Measurements from ENCODE around the gene TASOR2. TPM values are rescaled to one million over a fixed set of nuclear protein-coding genes. Genes with fewer than 3 reads are reported as not detected.

Gene TASOR2
- total and polyA plus RNA-seq, 2 donors (not counting 1 experiment from before 2014, with no cell fraction given) = 12.3 to 68.6 TPM

DNA sequence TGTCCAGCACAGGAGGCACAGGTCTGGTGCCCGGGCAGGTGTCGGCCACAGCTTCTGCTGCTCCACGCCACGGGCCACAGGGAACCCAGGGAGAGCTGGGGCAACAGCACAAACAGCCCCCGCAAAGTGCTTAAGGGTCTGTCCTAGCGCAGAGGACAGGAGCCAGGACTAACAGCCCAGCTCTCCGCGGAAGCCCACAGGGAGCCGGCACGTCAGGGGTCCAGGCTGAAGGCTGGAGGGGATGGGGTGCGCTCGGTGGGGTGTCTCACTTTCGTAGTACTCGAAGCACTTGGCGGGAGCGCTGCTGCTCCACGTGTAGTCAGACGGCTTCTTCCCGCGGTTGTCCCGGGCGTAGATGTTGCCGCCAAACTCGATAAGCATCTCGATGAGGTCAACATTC, 43.1 kb upstream of the TASOR2 start:
- Histone ChIP-seq H3K36me3 (replicated peaks in 1 of 2; ENCODE audit: control extremely low read depth in 1 of 2, control insufficient read depth in 1 of 2, extremely low read depth in 1 of 2, insufficient read depth in 2 of 2, low read length in 1 of 2) (peaks cover 0 to 2% of the 10 kb centered on the region in 2 experiments), H3K27me3 (replicated peaks in 1 of 4; ENCODE audit: control extremely low read depth in 1 of 4, control insufficient read depth in 3 of 4, insufficient read depth in 4 of 4, low read length in 3 of 4) (no peaks in the 10 kb centered on the region), H2AFZ (ENCODE audit: insufficient read depth, low read depth, low read length, poor library complexity, severe bottlenecking) (no peak overlapping the region), H3K9me3 (ENCODE audit: control extremely low read depth in 1 of 3, control insufficient read depth in 2 of 3, insufficient read depth in 1 of 3, low read length in 2 of 3) (no peaks in the 10 kb centered on the region), H3K27ac (ENCODE audit: low read length in 2 of 2) (no peak overlapping the region), H3K4me3 (ENCODE audit: control extremely low read depth in 1 of 5, extremely low read depth in 1 of 5, insufficient read depth in 1 of 5, low read depth in 2 of 5, low read length in 4 of 5) (no peak overlapping the region), H3K9ac (ENCODE audit: low read length) (no peak overlapping the region), H3K4me2 (replicated peaks; ENCODE audit: low read depth, low read length, poor library complexity, severe bottlenecking) (no peak overlapping the region), H4K20me1 (ENCODE audit: control insufficient read depth, insufficient read depth, low read length, poor library complexity, severe bottlenecking) (no peaks in the 10 kb centered on the region), H3K4me1 (ENCODE audit: control insufficient read depth in 2 of 2, insufficient read depth in 2 of 2, low read length in 2 of 2) (peaks cover 20 to 21% of the 10 kb centered on the region in 2 donors), H3K79me2 (ENCODE audit: control insufficient read depth, insufficient read depth, low read length) (no peaks in the 10 kb centered on the region)
- ChIA-PET CTCF (interaction anchor here (3.9 kb wide), 1 partner anchor 11 kb away, joined by 18 read pairs; no protein-coding TSS in a partner anchor), POLR2A (no interaction called here)
- no peak for DNase-seq
- no peak for ATAC-seq (ENCODE audit: low read depth)
- Mint-ChIP-seq H3K4me3 (no peak overlapping the region), H3K4me1 (peaks cover 22% of the 10 kb centered on the region), H3K27me3 (no peaks in the 10 kb centered on the region), H3K9me3 (ENCODE audit: insufficient read depth) (no peaks in the 10 kb centered on the region), H3K27ac (no peak overlapping the region)
- WGBS (ENCODE audit: insufficient coverage) = 98% methylated on average over 25 of the region's 25 CpGs
- intact Hi-C loops (cut with micrococcal nuclease) = no loop called here
- TF ChIP-seq EZH2 (IDR thresholded peaks at IDR 0.05; ENCODE audit: borderline replicate concordance, insufficient read depth, low read depth, low read length, poor library complexity, severe bottlenecking) = no peak
- TF ChIP-seq, protein P1, sequence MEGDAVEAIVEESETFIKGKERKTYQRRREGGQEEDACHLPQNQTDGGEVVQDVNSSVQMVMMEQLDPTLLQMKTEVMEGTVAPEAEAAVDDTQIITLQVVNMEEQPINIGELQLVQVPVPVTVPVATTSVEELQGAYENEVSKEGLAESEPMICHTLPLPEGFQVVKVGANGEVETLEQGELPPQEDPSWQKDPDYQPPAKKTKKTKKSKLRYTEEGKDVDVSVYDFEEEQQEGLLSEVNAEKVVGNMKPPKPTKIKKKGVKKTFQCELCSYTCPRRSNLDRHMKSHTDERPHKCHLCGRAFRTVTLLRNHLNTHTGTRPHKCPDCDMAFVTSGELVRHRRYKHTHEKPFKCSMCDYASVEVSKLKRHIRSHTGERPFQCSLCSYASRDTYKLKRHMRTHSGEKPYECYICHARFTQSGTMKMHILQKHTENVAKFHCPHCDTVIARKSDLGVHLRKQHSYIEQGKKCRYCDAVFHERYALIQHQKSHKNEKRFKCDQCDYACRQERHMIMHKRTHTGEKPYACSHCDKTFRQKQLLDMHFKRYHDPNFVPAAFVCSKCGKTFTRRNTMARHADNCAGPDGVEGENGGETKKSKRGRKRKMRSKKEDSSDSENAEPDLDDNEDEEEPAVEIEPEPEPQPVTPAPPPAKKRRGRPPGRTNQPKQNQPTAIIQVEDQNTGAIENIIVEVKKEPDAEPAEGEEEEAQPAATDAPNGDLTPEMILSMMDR (IDR thresholded peaks at IDR 0.05) = no peak

DNA sequence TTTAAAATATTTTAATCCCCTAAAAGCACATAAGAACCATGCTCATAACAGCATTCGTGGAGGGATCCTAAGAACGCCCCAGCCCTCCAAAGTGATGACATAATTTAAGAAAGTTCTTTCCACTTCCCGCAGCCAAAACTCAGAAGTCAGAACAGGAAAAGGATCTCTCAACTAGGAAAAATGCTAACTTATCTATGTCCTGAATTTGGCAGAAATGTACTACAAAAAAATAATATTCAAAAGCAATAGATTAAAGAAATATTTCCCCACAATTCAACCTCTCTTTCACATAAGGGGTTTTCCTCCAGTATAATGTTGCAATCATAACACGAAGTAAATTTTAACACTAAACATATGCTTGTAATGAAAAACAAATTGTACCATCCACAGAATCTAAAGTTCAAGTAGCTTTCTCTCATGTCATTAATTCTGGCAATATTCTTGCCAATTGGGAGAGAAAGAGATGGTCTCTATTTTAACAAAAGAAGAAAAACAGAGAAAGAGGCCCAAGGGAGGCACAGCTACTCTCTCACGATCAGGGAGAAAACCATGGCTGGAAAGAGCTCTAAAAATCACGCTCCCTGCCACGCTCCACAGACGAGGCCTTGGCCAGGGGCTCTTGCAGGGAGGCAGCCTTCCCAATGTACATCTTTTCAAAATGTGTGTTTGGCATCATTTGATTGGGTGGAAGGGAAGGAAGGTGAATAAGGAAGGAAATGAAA, 41.1 kb upstream of the TASOR2 start:
- no peaks in the 10 kb centered on the region for H3K79me2 ChIP-seq (ENCODE audit: control insufficient read depth, insufficient read depth, low read length)
- peaks cover 0 to 2% of the 10 kb centered on the region in 2 experiments for H3K36me3 ChIP-seq (replicated peaks in 1 of 2; ENCODE audit: control extremely low read depth in 1 of 2, control insufficient read depth in 1 of 2, extremely low read depth in 1 of 2, insufficient read depth in 2 of 2, low read length in 1 of 2)
- no peak for TF ChIP-seq EZH2 (IDR thresholded peaks at IDR 0.05; ENCODE audit: borderline replicate concordance, insufficient read depth, low read depth, low read length, poor library complexity, severe bottlenecking)
- TF ChIP-seq, protein P1 (IDR thresholded peaks at IDR 0.05) = no peak
- no peak overlapping the region for H3K27ac Mint-ChIP-seq
- H3K4me3 ChIP-seq (ENCODE audit: control extremely low read depth in 1 of 5, extremely low read depth in 1 of 5, insufficient read depth in 1 of 5, low read depth in 2 of 5, low read length in 4 of 5) = no peak overlapping the region
- ATAC-seq (ENCODE audit: low read depth) = no peak
- no peak overlapping the region for H3K9ac ChIP-seq (ENCODE audit: low read length)
- ChIA-PET CTCF (interaction anchor here (1.4 to 3.9 kb wide), 3 partner anchors 13 to 200 kb away, joined by 5 to 18 read pairs (median 9); no protein-coding TSS in a partner anchor), POLR2A (no interaction called here)
- H3K9me3 Mint-ChIP-seq (ENCODE audit: insufficient read depth) = no peaks in the 10 kb centered on the region
- no peak overlapping the region for H3K4me3 Mint-ChIP-seq
- intact Hi-C loops (cut with micrococcal nuclease) = no loop called here
- no peaks in the 10 kb centered on the region for H3K27me3 Mint-ChIP-seq
- H3K4me1 ChIP-seq (ENCODE audit: control insufficient read depth in 2 of 2, insufficient read depth in 2 of 2, low read length in 2 of 2) = peaks cover 21 to 23% of the 10 kb centered on the region in 2 donors
- peaks cover 28% of the 10 kb centered on the region for H3K4me1 Mint-ChIP-seq
- WGBS (ENCODE audit: insufficient coverage) = 97% methylated on average over 4 of the region's 8 CpGs
- H3K27ac ChIP-seq (ENCODE audit: low read length in 2 of 2) = no peak overlapping the region
- no peak for DNase-seq
- no peak overlapping the region for H3K4me2 ChIP-seq (replicated peaks; ENCODE audit: low read depth, low read length, poor library complexity, severe bottlenecking)
- no peaks in the 10 kb centered on the region for H3K9me3 ChIP-seq (ENCODE audit: control extremely low read depth in 1 of 3, control insufficient read depth in 2 of 3, insufficient read depth in 1 of 3, low read length in 2 of 3)
- no peaks in the 10 kb centered on the region for H4K20me1 ChIP-seq (ENCODE audit: control insufficient read depth, insufficient read depth, low read length, poor library complexity, severe bottlenecking)
- no peak overlapping the region for H2AFZ ChIP-seq (ENCODE audit: insufficient read depth, low read depth, low read length, poor library complexity, severe bottlenecking)
- H3K27me3 ChIP-seq (replicated peaks in 1 of 4; ENCODE audit: control extremely low read depth in 1 of 4, control insufficient read depth in 3 of 4, insufficient read depth in 4 of 4, low read length in 3 of 4) = no peaks in the 10 kb centered on the region

Measured in B cell (primary cell).